Loucy (cell line): Measurements from ENCODE around the gene TSGA10.

Experiments
- EZH2phosphoT487 ChIP-seq: fragments of 200-600 bp; IDR thresholded peaks from 2 replicates; pipeline ENCODE4 v1.6.1; 2018; ENCODE audit warnings: antibody characterized with exemption, mild to moderate bottlenecking, moderate library complexity, borderline replicate concordance
- TF ChIP-seq, protein P1 (sequence below): fragments of 200-600 bp; sonication (generic); conservative IDR thresholded peaks from 2 replicates; pipeline ENCODE4 v1.5.1; 2014; ENCODE audit warnings: mild to moderate bottlenecking, antibody characterized with exemption, low read length

DNA sequence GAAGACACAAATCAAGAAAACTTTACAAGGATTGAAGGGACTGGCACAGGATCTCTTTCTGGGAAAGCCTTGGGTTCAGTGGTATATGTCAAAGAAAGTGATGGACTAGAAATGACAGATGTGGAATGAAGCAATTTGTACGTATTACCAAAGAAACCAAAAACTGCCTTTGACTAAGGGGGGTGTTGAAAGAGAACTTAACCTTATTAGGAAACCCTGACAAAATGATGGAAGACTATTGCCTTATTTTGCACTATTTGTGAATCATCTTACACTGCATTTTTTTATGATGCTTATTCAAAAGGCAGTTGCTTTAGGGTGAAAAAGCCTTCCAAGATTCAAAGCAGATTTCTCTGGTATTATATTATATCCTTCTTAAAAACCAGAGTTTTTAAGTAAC, 4.0 kb downstream of the TSGA10 start:
- TF ChIP-seq, protein P1, sequence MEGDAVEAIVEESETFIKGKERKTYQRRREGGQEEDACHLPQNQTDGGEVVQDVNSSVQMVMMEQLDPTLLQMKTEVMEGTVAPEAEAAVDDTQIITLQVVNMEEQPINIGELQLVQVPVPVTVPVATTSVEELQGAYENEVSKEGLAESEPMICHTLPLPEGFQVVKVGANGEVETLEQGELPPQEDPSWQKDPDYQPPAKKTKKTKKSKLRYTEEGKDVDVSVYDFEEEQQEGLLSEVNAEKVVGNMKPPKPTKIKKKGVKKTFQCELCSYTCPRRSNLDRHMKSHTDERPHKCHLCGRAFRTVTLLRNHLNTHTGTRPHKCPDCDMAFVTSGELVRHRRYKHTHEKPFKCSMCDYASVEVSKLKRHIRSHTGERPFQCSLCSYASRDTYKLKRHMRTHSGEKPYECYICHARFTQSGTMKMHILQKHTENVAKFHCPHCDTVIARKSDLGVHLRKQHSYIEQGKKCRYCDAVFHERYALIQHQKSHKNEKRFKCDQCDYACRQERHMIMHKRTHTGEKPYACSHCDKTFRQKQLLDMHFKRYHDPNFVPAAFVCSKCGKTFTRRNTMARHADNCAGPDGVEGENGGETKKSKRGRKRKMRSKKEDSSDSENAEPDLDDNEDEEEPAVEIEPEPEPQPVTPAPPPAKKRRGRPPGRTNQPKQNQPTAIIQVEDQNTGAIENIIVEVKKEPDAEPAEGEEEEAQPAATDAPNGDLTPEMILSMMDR: no peak
- no peak for TF ChIP-seq EZH2phosphoT487
